HG02571 (cell line): ENCODE data around the gene UGGT2.
"Not testable (repeated sequence)": the region's sequence is repeated elsewhere in the genome, so short reads cannot be mapped to it uniquely, and the experiment has no call there.

ENCODE experiments used
- ATAC-seq: cut with Tn5 transposase; IDR thresholded peaks from one replicate; pipeline ENCODE4 v1.9.1; 2021; ENCODE audit warnings: mild to moderate bottlenecking, moderate library complexity; ENCODE audit not compliant: unreplicated experiment

The UGGT2 gene

GRCh38 chr13:96051946-96052345 is 1.3 kb downstream of the UGGT2 start:
- not testable (repeated sequence) for ATAC-seq

GRCh38 chr13:96051491-96051890 is 1.7 kb downstream of the UGGT2 start:
- ATAC-seq, result not testable (repeated sequence)

- ATAC-seq, result not testable (repeated sequence)
Measured at GRCh38 chr13:96050955-96051354, 2.2 kb downstream of the UGGT2 start.

DNA sequence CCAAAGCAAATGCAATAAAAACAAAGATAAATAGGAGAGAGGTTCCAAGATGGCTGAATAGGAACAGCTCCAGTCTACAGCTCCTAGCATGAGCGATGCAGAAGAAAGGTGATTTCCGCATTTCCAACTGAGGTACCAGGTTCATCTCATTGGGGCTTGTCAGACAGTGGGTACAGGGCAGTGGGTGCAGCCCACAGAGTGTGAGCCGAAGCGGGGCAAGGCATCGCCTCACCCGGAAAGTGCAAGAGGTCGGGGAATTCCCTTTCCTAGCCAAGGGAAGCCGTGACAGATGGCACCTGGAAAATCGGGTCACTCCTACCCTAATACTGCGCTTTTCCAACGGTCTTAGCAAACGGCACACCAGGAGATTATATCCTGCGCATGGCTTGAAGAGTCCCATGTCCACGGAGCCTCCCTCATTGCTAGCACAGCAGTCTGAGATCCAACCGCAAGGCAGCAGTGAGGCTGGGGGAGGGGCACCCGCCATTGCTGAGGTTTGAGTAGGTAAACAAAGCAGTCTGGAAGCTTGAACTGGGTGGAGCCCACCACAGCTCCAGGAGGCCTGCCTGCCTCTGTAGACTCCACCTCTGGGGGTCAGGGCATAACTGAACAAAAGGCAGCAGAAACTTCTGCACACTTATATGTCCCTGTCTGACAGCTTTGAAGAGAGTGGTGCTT is 6.6 kb downstream of the UGGT2 start:
- not testable (repeated sequence) for ATAC-seq

- no peak for ATAC-seq
Measured at GRCh38 chr13:96044238-96044637, 9.0 kb downstream of the UGGT2 start.

DNA sequence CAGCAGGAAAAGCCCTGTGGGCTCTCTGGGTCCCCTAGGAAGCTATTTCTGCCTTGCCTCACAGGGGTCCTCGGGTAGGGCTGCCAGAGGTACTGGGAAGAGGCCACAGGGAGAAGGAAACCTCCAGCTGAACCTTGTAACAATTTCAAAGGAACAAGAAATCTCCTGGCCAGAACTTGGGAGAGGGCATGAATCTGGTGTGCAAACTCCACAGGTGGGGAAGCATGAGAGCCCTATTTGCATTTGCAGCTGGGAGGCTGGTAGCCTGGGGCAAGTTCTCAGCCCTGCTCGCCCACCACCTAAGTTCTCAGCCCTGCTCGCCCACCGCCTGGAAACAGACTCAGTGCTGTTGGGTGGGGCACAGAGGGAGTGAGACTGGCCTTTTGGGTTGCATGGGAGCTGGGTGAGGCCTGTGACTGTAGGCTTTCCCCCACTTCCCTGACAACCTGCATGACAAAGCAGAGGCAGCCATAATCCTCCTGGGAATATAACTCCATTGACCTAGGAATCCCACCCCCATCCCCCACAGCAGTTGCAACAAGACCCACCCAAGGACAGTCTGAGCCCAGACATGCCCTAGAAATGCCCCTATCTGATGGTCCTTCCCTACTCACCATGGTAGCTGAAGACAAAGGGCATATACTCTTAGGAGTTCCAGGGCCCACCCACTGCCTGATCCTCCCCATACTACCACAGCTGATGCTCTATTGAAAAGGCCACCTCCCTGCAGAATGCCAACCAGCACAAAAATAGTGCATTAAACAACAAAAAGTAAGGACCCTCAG is 11.7 kb downstream of the UGGT2 start:
- no peak for ATAC-seq

DNA sequence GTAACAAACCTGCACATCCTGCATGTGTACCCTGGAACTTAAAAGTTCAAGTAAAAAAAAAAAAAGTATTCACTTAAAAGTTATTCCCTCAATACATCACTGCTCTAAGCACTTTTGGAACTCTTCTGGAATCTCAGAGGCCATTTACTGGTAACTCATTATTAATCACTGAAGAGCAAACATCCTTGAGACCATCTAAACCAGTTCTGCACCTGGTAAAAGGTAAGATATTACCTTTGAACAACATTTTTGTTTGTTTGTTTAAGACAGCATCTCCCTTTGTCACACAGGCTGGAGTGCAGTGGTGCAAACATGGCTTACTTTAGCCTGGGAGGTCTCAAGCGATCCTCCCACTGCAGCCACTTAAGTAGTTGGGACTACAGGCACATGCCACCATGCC is 16.7 kb downstream of the UGGT2 start:
- ATAC-seq, result no peak

- ATAC-seq, result no peak
Measured at GRCh38 chr13:96034662-96035061, 18.5 kb downstream of the UGGT2 start.

DNA sequence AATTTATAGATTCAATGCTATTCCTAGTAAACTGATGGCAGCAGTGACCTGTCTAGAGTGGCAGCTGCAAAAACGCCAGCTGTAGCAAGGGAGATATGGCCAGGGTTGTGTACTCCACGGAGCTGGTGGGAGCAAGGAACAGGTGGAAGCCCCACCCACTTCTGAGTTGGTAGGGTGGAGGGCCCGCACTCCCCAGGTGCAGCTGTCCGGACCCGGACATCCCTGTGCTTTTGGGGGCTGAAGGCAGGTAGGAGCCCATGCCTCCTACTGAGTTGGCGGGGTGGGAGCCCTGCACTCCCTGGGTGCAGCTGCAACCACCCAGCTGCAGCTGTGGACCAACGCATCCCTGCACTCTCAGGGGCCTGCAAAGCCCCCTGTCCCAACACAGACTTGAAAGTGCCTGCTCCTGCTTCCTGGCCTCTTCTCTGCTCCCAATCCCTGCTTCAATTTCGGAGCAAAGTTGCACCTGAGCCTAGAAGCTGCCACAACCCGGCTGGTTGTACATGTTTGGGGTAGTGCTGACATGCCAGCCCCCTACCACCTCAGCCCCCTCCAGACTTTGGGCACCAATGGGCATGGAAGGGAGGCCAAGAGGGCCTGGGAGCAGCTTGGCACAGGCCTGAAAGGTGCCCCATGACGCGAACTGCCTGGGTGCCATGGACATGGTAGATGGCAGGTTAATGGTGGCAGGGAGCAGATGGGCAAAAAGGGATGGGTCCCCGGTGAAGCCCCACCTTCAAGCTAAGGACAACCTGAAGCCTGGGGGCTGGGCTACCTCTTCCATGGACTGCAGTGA is 19.8 kb downstream of the UGGT2 start:
- no peak for ATAC-seq

DNA sequence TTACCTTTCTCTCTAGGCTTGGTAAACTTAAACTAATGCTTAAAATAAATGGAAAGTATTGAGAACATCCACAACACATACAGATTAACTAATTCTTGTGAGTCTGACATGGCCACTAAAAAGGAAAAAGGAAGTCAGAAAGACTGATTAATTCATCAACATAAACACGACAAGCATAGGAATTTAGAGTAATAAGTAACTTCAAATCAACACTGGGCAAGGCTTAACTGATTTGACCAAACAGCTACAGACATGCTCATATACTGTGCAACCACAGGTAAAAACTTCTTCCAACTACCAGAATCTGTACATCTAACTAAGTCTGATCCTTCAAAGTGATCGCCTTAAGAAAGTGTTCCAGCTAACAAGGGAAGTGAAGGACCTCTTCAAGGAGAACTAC is 20.5 kb downstream of the UGGT2 start:
- no peak for ATAC-seq

- no peak for ATAC-seq
Measured at GRCh38 chr13:96029002-96029401, 24.2 kb downstream of the UGGT2 start.

- no peak for ATAC-seq
Measured at GRCh38 chr13:96027496-96027895, 25.7 kb downstream of the UGGT2 start.

DNA sequence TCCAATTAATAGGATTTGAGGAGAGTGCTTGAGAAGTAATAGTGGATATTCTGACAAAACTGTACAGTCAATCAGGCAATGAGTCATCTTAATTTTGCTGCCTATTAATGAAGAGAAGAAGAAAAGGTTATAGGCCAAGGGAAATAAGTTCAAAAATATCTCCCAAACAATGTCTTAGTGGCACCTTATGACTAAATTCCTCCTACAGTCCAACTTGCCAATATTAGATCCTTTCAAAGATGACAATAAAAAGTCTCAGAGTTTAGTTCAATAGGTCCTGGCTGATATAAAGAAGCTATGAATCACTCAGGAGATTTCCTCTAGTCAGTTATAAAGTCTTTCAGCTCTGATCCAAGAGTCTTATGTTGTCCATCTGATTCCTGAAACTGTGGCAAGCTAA is 27.9 kb downstream of the UGGT2 start:
- no peak for ATAC-seq

- ATAC-seq, result no peak
Measured at GRCh38 chr13:96020931-96021330, 32.3 kb downstream of the UGGT2 start.

GRCh38 chr13:96020155-96020575 is 33.0 kb downstream of the UGGT2 start:
- peak; percentile 95 for ATAC-seq

DNA sequence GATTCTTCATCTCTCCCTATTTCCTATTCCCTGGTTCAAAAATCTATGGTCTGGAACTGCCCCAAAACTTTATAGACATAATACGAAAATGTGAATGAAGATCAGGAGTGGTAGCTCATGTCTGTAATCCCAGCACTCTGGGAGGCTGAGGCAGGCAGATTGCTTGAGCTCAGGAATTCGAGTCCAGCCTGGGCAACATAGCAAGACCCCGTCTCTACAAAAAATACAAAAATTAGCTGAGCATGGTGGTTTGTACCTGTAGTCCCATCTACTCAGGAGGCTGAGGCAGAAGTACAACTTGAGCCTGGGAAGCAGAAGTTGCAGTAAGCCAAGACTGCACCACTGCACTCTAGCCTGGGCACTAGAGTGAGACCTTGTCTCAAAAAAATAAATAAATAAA is 35.1 kb downstream of the UGGT2 start:
- ATAC-seq, result no peak

GRCh38 chr13:96011291-96011872 is 41.8 kb downstream of the UGGT2 start:
- no peak for ATAC-seq

GRCh38 chr13:96003304-96003703 is 49.9 kb downstream of the UGGT2 start:
- no peak for ATAC-seq

GRCh38 chr13:96002322-96003131 is 50.7 kb downstream of the UGGT2 start:
- ATAC-seq, result no peak

GRCh38 chr13:96000069-96000468 is 53.1 kb downstream of the UGGT2 start:
- ATAC-seq, result no peak
